GM23338 (cell line): ENCODE data around the gene BCL2A1. TPM values are rescaled to one million over a fixed set of nuclear protein-coding genes. Genes with fewer than 3 reads are reported as not detected.

Experiments used
- ATAC-seq: fragments of 200-7000 bp; cut with Tn5 transposase; 3 replicates; pipeline ENCODE4 v1.9.1; 2020
- DNase-seq: peaks from one replicate; pipeline ENCODE4 v3.0.0-alpha.2; 2015; ENCODE audit warnings: low spot score
- H2AFZ ChIP-seq: fragments of 200-600 bp; sonication (generic); 2 replicates; pipeline ENCODE4 v1.8.0; 2016; ENCODE audit warnings: antibody characterized with exemption, mild to moderate bottlenecking, moderate library complexity
- H3F3A ChIP-seq: fragments of 200-600 bp; sonication (generic); replicated peaks from 2 replicates; pipeline ENCODE4 v1.8.0; 2017; ENCODE audit warnings: antibody characterized with exemption, mixed run types, low read depth
- H3K27ac ChIP-seq: fragments of 200-600 bp; sonication (generic); 2 replicates; pipeline ENCODE4 v1.6.1; 2016; ENCODE audit warnings: low read depth
- H3K27me3 ChIP-seq: fragments of 200-600 bp; sonication (generic); 2 replicates; pipeline ENCODE4 v1.8.0; 2016; ENCODE audit warnings: mild to moderate bottlenecking, mixed run types, moderate library complexity; ENCODE audit not compliant: insufficient read depth
- H3K36me3 ChIP-seq: fragments of 200-600 bp; sonication (generic); 2 replicates; pipeline ENCODE4 v1.8.0; 2016; ENCODE audit warnings: mild to moderate bottlenecking; ENCODE audit not compliant: insufficient read depth
- H3K4me1 ChIP-seq: fragments of 200-600 bp; sonication (generic); 2 replicates; pipeline ENCODE4 v1.8.0; 2016; ENCODE audit warnings: mild to moderate bottlenecking, moderate library complexity; ENCODE audit not compliant: insufficient read depth
- H3K4me2 ChIP-seq: fragments of 200-600 bp; sonication (generic); 2 replicates; pipeline ENCODE4 v1.7.1; 2017; ENCODE audit warnings: mixed run types
- H3K4me3 ChIP-seq: fragments of 200-600 bp; sonication (generic); 2 replicates; pipeline ENCODE4 v1.6.1; 2016; ENCODE audit warnings: mixed run types
- H3K79me2 ChIP-seq: fragments of 200-600 bp; sonication (generic); replicated peaks from 2 replicates; pipeline ENCODE4 v1.8.0; 2017; ENCODE audit warnings: mild to moderate bottlenecking; ENCODE audit not compliant: insufficient read depth
- H3K9me2 ChIP-seq: fragments of 200-600 bp; sonication (generic); 2 replicates; pipeline ENCODE4 v1.8.0; 2017; ENCODE audit not compliant: insufficient read depth
- H4K20me1 ChIP-seq: fragments of 200-600 bp; sonication (generic); replicated peaks from 2 replicates; pipeline ENCODE4 v1.8.0; 2017; ENCODE audit warnings: mild to moderate bottlenecking; ENCODE audit not compliant: insufficient read depth
- H3K27ac Mint-ChIP-seq: 2 replicates; pipeline ENCODE4 v1.8.0; 2020; ENCODE audit warnings: inconsistent platforms, mild to moderate bottlenecking, moderate library complexity, mixed read lengths
- H3K27me3 Mint-ChIP-seq: 3 replicates; pipeline ENCODE4 v1.8.0; 2022; ENCODE audit warnings: low read depth, mild to moderate bottlenecking, moderate library complexity, mixed read lengths, inconsistent platforms; ENCODE audit not compliant: insufficient read depth, poor library complexity
- H3K36me3 Mint-ChIP-seq: 3 replicates; pipeline ENCODE4 v1.8.0; 2021; ENCODE audit warnings: low read depth, mild to moderate bottlenecking, inconsistent platforms, moderate library complexity, mixed read lengths
- H3K4me1 Mint-ChIP-seq: 3 replicates; pipeline ENCODE4 v1.8.0; 2020; ENCODE audit warnings: mild to moderate bottlenecking, inconsistent platforms, mixed read lengths
- H3K4me3 Mint-ChIP-seq: 3 replicates; pipeline ENCODE4 v1.8.0; 2021; ENCODE audit warnings: moderate library complexity, mild to moderate bottlenecking, inconsistent platforms, mixed read lengths
- H3K9me3 Mint-ChIP-seq: 3 replicates; pipeline ENCODE4 v1.8.0; 2020; ENCODE audit warnings: moderate library complexity, mild to moderate bottlenecking, inconsistent platforms, mixed read lengths
- CREB1 ChIP-seq: fragments of 250-450 bp; sonication (Bioruptor Pico); IDR thresholded peaks from 2 replicates; pipeline ENCODE4 v1.5.0; 2020; ENCODE audit warnings: low read depth, mild to moderate bottlenecking, moderate library complexity
- EZH2phosphoT487 ChIP-seq: fragments of 200-600 bp; sonication (generic); IDR thresholded peaks from one replicate; pipeline ENCODE4 v1.8.1; 2018; ENCODE audit warnings: antibody characterized with exemption; ENCODE audit not compliant: unreplicated experiment
- JUNB ChIP-seq: IDR thresholded peaks from one replicate; pipeline ENCODE4 v1.6.1; 2016; ENCODE audit warnings: antibody characterized with exemption; ENCODE audit not compliant: unreplicated experiment
- NANOG ChIP-seq: IDR thresholded peaks from 2 replicates; pipeline ENCODE4 v1.6.1; 2016; ENCODE audit warnings: antibody characterized with exemption, borderline replicate concordance
- POLR2AphosphoS5 ChIP-seq: IDR thresholded peaks from 2 replicates; pipeline ENCODE4 v1.6.1; 2016; ENCODE audit warnings: antibody characterized with exemption, low read depth
- STAT1 ChIP-seq: IDR thresholded peaks from one replicate; pipeline ENCODE4 v1.6.1; 2016; ENCODE audit warnings: antibody characterized with exemption; ENCODE audit not compliant: unreplicated experiment
- ZNF114 ChIP-seq: fragments of 250-450 bp; sonication (Bioruptor Pico); IDR thresholded peaks from 2 replicates; pipeline ENCODE4 v1.5.0; 2020; ENCODE audit warnings: mild to moderate bottlenecking, moderate library complexity
- ZNF331 ChIP-seq: fragments of 250-450 bp; sonication (Bioruptor Pico); IDR thresholded peaks from 2 replicates; pipeline ENCODE4 v1.5.0; 2020; ENCODE audit warnings: low read depth, mild to moderate bottlenecking, moderate library complexity
- polyA plus RNA-seq: library from polyadenylated mRNA; unstranded; fragments of >200 nt; fragmentation: Nextera tagmentation; extraction: Ambion mirVana; gene quantifications from 2 replicates; pipeline ENCODE4 v1.2.1, GENCODE V29; 2016
- total RNA-seq: library from RNA; depleted of rRNA; stranded (reverse); fragments of >200 nt; shearing (Covaris generic); gene quantifications from 2 replicates; pipeline ENCODE4 v1.2.3, GENCODE V29; 2014
- TF ChIP-seq, protein P1 (sequence below): fragments of 250-450 bp; sonication (Bioruptor Pico); IDR thresholded peaks from 2 replicates; pipeline ENCODE4 v1.5.0; 2020; ENCODE audit warnings: mild to moderate bottlenecking, moderate library complexity

Gene BCL2A1
- total and polyA plus RNA-seq, 2 experiments from 2014 or later: not detected

DNA sequence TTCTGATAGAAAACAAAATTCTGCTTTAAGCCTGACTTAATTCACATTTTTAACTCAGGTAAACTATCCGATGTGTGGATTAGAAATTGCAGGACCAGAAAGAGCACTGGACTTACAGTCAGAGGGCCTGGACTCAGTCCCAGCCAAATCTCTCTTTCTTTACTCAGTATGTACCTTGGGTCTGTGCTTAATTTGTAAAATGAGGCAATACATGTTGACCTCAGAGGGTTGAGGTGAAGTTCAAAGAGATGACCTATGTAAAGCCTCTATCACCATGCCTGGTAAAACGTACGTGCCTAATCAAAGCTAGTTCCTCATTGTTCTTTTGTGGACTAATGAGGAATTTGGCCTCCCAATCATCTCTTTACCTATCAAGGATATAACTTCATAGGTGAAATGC is 1.9 kb upstream of the BCL2A1 start (continued):
- TF ChIP-seq, protein P1, sequence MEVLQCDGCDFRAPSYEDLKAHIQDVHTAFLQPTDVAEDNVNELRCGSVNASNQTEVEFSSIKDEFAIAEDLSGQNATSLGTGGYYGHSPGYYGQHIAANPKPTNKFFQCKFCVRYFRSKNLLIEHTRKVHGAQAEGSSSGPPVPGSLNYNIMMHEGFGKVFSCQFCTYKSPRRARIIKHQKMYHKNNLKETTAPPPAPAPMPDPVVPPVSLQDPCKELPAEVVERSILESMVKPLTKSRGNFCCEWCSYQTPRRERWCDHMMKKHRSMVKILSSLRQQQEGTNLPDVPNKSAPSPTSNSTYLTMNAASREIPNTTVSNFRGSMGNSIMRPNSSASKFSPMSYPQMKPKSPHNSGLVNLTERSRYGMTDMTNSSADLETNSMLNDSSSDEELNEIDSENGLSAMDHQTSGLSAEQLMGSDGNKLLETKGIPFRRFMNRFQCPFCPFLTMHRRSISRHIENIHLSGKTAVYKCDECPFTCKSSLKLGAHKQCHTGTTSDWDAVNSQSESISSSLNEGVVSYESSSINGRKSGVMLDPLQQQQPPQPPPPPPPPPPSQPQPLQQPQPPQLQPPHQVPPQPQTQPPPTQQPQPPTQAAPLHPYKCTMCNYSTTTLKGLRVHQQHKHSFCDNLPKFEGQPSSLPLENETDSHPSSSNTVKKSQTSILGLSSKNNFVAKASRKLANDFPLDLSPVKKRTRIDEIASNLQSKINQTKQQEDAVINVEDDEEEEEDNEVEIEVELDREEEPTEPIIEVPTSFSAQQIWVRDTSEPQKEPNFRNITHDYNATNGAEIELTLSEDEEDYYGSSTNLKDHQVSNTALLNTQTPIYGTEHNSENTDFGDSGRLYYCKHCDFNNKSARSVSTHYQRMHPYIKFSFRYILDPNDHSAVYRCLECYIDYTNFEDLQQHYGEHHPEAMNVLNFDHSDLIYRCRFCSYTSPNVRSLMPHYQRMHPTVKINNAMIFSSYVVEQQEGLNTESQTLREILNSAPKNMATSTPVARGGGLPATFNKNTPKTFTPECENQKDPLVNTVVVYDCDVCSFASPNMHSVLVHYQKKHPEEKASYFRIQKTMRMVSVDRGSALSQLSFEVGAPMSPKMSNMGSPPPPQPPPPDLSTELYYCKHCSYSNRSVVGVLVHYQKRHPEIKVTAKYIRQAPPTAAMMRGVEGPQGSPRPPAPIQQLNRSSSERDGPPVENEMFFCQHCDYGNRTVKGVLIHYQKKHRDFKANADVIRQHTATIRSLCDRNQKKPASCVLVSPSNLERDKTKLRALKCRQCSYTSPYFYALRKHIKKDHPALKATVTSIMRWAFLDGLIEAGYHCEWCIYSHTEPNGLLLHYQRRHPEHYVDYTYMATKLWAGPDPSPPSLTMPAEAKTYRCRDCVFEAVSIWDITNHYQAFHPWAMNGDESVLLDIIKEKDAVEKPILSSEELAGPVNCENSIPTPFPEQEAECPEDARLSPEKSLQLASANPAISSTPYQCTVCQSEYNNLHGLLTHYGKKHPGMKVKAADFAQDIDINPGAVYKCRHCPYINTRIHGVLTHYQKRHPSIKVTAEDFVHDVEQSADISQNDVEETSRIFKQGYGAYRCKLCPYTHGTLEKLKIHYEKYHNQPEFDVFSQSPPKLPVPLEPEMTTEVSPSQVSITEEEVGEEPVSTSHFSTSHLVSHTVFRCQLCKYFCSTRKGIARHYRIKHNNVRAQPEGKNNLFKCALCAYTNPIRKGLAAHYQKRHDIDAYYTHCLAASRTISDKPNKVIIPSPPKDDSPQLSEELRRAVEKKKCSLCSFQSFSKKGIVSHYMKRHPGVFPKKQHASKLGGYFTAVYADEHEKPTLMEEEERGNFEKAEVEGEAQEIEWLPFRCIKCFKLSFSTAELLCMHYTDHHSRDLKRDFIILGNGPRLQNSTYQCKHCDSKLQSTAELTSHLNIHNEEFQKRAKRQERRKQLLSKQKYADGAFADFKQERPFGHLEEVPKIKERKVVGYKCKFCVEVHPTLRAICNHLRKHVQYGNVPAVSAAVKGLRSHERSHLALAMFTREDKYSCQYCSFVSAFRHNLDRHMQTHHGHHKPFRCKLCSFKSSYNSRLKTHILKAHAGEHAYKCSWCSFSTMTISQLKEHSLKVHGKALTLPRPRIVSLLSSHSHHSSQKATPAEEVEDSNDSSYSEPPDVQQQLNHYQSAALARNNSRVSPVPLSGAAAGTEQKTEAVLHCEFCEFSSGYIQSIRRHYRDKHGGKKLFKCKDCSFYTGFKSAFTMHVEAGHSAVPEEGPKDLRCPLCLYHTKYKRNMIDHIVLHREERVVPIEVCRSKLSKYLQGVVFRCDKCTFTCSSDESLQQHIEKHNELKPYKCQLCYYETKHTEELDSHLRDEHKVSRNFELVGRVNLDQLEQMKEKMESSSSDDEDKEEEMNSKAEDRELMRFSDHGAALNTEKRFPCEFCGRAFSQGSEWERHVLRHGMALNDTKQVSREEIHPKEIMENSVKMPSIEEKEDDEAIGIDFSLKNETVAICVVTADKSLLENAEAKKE (CRISPR knock-in tag): no peak
- no peak for TF ChIP-seq POLR2AphosphoS5
- no peak for TF ChIP-seq CREB1 (CRISPR knock-in tag)
- TF ChIP-seq ZNF114: no peak

DNA sequence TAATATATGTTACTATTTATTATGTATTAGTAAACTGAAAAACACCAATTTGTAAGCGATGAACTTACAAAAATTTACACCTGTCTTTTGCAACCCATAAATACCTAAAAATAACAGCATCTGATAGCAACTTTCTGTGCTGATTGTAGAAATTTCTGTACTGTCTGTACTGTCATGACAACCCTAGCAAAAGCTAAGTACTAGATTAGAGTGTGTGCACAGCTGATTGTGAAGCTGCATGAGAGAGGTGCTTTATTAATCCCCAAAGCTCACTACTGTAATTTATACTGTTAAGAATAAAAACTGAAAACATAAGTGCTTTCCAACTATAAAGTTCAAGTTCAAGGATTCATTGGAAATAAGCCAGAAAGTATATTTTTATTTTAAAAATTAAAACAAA is 815 bp downstream of the BCL2A1 start:
- DNase-seq: no peak
- Mint-ChIP-seq H3K27me3 (no peaks in the 10 kb centered on the region), H3K36me3 (no peaks in the 10 kb centered on the region), H3K4me3 (no peak overlapping the region), H3K27ac (no peak overlapping the region), H3K4me1 (peaks cover 7% of the 10 kb centered on the region), H3K9me3 (no peaks in the 10 kb centered on the region)
- ATAC-seq: no peak
- no peak overlapping the region for H3K27ac ChIP-seq
- no peak overlapping the region for H3K4me3 ChIP-seq
- H4K20me1 ChIP-seq: no peaks in the 10 kb centered on the region
- no peaks in the 10 kb centered on the region for H3F3A ChIP-seq
- no peak overlapping the region for H2AFZ ChIP-seq
- H3K79me2 ChIP-seq: no peaks in the 10 kb centered on the region
- H3K4me1 ChIP-seq: peaks cover 6% of the 10 kb centered on the region; the same call in 1 of the 2 replicates
- no peak overlapping the region for H3K4me2 ChIP-seq
- H3K9me2 ChIP-seq: no peaks in the 10 kb centered on the region
- no peaks in the 10 kb centered on the region for H3K36me3 ChIP-seq
- no peaks in the 10 kb centered on the region for H3K27me3 ChIP-seq
- TF ChIP-seq JUNB (no peak), NANOG (no peak), ZNF331 (no peak), EZH2phosphoT487 (no peak), ZNF114 (no peak), POLR2AphosphoS5 (no peak), STAT1 (no peak)
- TF ChIP-seq, protein P1 (CRISPR knock-in tag): no peak
